ENCODE measurements around the gene MOB3B.
"Not testable (repeated sequence)": the region's sequence is repeated elsewhere in the genome, so short reads cannot be mapped to it uniquely, and the experiment has no call there.

Gene MOB3B

DNA sequence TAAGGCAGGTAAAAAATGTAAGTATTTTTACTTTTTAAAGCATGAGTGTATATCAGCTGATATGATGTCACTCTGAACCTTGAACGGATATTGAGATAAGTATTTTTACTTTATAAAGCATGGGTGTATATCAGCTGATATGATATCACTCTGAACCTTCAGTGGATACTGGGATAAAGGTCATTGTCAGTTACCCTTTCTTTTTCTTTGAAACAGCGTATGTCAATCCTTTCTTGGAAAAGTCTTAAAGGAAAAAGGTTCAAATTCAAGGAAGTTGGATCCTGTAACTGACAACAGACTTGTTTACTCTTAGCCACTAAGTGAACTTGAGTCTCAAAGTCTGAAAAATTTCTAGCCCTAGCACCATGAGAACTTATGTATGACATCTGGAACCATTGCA, 67.2 kb downstream of the MOB3B start:
- Histone ChIP-seq H3K36me3 (ENCODE audit: insufficient read depth, low read length) (no peaks in the 10 kb centered on the region), H3K4me1 (ENCODE audit: insufficient read depth, low read length) (peaks cover 23% of the 10 kb centered on the region), H3K9me3 (ENCODE audit: low read length) (no peaks in the 10 kb centered on the region), H3K9ac (ENCODE audit: low read length) (no peak overlapping the region), H3K27ac (ENCODE audit: low read depth, low read length) (no peak overlapping the region), H3K27me3 (ENCODE audit: control insufficient read depth in 1 of 2, insufficient read depth in 2 of 2, low read length in 2 of 2) (no peaks in the 10 kb centered on the region), H3K4me3 (ENCODE audit: low read depth in 1 of 2, low read length in 2 of 2) (no peak overlapping the region)

DNA sequence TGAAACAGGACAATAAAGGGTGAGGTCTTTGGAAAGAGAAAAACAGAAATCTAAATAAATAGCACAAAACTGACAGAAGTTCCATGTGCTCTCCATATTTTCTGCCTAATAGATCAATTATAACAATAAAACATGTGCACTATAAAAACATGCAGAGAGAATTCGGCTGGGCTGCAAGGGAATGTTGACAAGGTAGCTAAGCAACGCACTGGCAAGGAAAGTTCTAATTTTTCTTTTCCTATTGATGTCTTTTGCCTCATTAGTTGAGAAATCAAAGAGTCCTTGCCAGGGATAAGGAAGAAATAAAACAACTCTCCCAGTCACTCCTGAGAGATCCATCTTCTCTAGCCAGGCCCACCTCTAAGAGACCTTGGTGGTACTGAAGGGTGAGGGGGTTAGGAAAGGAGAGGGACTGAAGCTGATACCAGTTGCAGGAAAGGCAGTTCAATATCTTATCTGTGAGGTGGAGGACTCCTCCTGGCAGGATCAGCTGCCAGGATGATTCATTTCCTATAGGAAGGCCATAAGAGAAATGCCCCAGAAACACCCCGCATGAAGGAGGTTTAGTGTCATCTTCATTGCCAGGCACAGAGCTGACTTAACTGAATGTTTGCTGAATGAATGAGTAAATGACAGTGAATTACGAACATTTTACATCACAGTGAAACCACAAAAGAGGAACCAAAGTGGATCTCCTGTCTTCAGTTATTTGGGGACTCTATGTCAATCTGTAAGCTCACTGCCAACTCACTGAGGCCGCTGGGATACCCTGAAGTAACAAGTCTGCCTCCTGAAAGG, 69.2 kb downstream of the MOB3B start:
- Histone ChIP-seq H3K4me1 (ENCODE audit: insufficient read depth, low read length) (peaks cover 23% of the 10 kb centered on the region), H3K27ac (ENCODE audit: low read depth, low read length) (no peak overlapping the region), H3K36me3 (ENCODE audit: insufficient read depth, low read length) (peaks cover 2% of the 10 kb centered on the region), H3K9me3 (ENCODE audit: low read length) (no peaks in the 10 kb centered on the region), H3K4me3 (ENCODE audit: low read depth in 1 of 2, low read length in 2 of 2) (no peak overlapping the region), H3K27me3 (ENCODE audit: control insufficient read depth in 1 of 2, insufficient read depth in 2 of 2, low read length in 2 of 2) (no peaks in the 10 kb centered on the region), H3K9ac (ENCODE audit: low read length) (no peak overlapping the region)

DNA sequence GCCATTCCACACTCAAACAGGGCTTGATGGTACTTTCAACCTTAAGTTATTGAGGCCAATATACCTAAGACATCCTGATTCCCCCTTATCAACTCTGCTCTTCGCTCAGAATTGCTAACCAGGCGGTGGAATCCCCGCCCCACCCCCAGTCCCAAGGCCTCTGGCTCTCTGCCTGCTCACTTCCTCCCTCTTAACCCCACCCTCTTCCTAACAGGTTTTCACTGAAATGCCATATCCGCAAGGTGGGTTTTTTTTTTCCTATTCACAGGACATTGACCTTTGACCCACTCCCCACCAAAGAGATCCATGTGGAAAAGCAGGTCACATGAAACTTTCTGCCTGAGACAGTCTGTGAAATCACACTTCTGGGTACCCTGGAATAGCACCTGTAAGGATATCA, 72.2 kb downstream of the MOB3B start:
- peaks cover 13% of the 10 kb centered on the region for H3K36me3 ChIP-seq (ENCODE audit: insufficient read depth, low read length)
- no peak overlapping the region for H3K9ac ChIP-seq (ENCODE audit: low read length)
- H3K27ac ChIP-seq (ENCODE audit: low read depth, low read length), result no peak overlapping the region
- no peaks in the 10 kb centered on the region for H3K9me3 ChIP-seq (ENCODE audit: low read length)
- no peak overlapping the region for H3K4me3 ChIP-seq (ENCODE audit: low read depth in 1 of 2, low read length in 2 of 2)
- H3K4me1 ChIP-seq (ENCODE audit: insufficient read depth, low read length), result peaks cover 23% of the 10 kb centered on the region
- H3K27me3 ChIP-seq (ENCODE audit: control insufficient read depth in 1 of 2, insufficient read depth in 2 of 2, low read length in 2 of 2), result no peaks in the 10 kb centered on the region

DNA sequence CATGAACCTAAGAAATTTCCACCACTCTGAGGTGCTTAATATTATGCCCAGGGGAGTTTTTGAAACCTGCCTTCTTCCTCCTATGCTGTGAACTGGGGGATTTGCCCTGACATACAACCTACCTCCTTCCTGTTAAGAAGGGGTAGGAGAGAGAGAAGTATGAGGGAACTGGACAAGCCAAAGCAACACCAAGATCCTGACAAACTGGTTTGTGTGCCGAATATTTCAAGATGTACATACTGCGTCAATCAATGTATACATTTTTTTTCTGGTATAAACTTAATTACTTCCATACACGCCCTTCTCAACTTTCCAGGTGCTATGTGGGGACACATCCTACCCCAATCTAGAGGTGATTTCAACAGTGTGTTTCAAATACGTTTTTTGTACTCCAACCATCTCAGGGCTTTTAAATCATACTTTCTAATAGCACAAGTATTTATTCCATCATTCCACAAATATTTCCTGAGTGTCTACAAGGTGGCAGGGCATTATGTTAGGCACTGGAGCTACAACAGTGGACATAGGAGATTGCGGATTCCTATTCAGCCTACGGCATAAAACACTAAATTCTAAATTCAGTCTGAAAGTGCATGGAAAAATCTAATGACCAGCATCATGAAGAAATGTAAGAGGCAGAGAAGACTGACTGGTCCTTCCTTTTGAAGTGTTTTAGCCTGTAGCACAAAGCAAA, 75.6 kb downstream of the MOB3B start:
- Histone ChIP-seq H3K9me3 (ENCODE audit: low read length) (no peaks in the 10 kb centered on the region), H3K9ac (ENCODE audit: low read length) (no peak overlapping the region), H3K4me1 (ENCODE audit: insufficient read depth, low read length) (peaks cover 16% of the 10 kb centered on the region), H3K4me3 (ENCODE audit: low read depth in 1 of 2, low read length in 2 of 2) (no peak overlapping the region), H3K36me3 (ENCODE audit: insufficient read depth, low read length) (peaks cover 13% of the 10 kb centered on the region), H3K27me3 (ENCODE audit: control insufficient read depth in 1 of 2, insufficient read depth in 2 of 2, low read length in 2 of 2) (no peaks in the 10 kb centered on the region), H3K27ac (ENCODE audit: low read depth, low read length) (no peak overlapping the region)

DNA sequence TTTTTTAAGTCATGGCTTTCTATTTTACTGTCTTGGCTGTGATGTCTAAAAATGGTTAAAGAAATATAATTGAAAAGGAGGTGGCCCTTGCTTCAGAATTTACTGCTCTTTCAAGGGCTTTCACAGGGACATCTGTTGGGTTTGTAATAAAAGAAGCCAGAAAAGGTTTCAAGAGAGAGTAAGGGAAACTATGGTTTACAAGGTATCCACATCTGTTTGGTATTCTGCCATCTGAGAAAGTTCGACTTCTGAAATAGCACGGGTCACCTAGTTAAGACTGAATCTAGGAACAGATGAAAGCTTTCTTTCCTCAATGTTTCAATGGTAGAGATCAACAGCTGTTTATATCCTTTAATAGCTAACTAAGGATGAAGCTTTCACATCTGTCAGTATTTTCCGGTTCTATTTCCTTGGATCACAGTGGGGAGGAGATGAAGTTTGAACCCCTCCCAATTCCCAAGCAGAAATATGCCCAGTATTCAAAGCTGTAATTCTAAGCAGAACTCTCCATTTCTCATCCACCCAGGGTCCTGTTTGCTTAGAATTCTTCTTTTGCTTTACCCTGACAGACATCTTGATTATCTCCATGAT, 78.3 kb downstream of the MOB3B start:
- H3K9me3 ChIP-seq (ENCODE audit: low read length), result no peaks in the 10 kb centered on the region
- H3K36me3 ChIP-seq (ENCODE audit: insufficient read depth, low read length), result peaks cover 13% of the 10 kb centered on the region
- no peaks in the 10 kb centered on the region for H3K27me3 ChIP-seq (ENCODE audit: control insufficient read depth in 1 of 2, insufficient read depth in 2 of 2, low read length in 2 of 2)
- no peak overlapping the region for H3K4me3 ChIP-seq (ENCODE audit: low read depth in 1 of 2, low read length in 2 of 2)
- H3K4me1 ChIP-seq (ENCODE audit: insufficient read depth, low read length), result peaks cover 16% of the 10 kb centered on the region
- H3K9ac ChIP-seq (ENCODE audit: low read length), result no peak overlapping the region
- no peak overlapping the region for H3K27ac ChIP-seq (ENCODE audit: low read depth, low read length)

DNA sequence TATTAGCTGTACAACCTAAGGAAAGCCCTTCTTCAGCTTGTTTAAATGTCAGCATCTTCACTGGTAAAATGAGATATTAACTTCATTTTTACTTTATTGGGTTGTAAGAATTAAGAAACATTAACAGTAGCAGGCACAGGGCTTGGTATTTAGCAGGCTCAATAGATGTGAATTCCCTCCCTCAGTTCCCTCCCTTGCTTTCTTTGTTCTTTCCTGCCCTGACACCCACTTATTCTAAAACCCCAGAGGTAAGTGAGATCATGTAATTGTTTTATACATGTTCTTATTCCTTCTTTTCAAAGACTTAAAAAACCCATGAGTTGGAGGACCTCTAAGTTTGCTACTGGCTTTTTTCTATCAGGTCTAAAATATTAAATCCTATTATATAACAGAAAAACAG, 78.9 kb downstream of the MOB3B start:
- Histone ChIP-seq H3K27me3 (ENCODE audit: control insufficient read depth in 1 of 2, insufficient read depth in 2 of 2, low read length in 2 of 2) (no peaks in the 10 kb centered on the region), H3K36me3 (ENCODE audit: insufficient read depth, low read length) (peaks cover 13% of the 10 kb centered on the region), H3K4me1 (ENCODE audit: insufficient read depth, low read length) (peaks cover 16% of the 10 kb centered on the region), H3K9me3 (ENCODE audit: low read length) (no peaks in the 10 kb centered on the region), H3K27ac (ENCODE audit: low read depth, low read length) (no peak overlapping the region), H3K9ac (ENCODE audit: low read length) (no peak overlapping the region), H3K4me3 (ENCODE audit: low read depth in 1 of 2, low read length in 2 of 2) (no peak overlapping the region)

DNA sequence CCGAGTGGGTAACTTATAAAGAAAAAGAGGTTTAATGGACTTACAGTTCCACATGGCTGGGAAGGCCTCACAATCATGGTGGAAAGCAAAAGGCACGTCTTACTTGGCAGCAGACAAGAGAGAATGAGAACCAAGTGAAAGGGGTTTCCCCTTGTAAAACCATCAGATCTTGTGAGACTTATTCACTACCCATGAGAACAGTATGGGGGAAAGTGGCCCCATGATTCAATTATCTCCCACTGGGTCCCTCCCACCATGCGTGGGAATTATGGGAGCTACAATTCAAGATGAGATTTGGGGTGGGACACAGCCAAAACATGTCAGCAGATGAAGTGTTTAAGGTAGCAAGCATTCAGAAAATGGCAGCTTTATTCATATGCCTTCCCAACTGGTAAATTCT, 81.3 kb downstream of the MOB3B start:
- H3K27me3 ChIP-seq (ENCODE audit: control insufficient read depth in 1 of 2, insufficient read depth in 2 of 2, low read length in 2 of 2); H3K9ac ChIP-seq (ENCODE audit: low read length): not testable (repeated sequence)
- H3K4me1 ChIP-seq (ENCODE audit: insufficient read depth, low read length), result peaks cover 16% of the 10 kb centered on the region

DNA sequence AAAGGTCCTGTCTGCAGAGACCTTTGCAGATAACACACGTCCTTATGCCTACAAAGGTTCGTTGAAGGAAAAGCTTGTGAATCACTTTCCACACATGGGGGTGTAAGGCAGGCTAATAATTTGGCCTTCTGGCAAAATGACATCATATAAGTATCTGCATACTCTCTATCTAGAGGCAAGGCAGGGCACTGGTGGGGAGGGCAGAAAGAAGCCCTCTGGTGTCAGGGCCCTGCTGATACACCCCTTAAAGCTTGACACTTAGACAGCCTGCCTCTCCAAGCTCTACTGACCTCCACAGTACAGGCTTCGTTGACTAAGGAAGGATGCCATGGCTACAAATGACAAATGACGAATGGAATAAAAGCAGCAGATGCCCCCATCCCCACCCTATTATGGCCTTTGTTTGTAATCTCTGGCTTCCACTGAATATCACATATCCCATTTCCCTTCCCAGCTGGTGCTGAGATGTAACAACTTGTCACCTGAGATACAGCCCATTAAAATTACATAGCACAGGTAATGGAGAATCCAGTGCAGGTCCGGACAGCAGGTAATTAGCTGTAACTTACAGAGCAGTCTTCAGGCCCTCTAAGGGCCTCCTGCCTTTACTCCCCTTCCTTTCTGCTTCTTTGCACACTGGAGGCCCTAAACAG, 82.5 kb downstream of the MOB3B start:
- H3K36me3 ChIP-seq (ENCODE audit: insufficient read depth, low read length), result no peaks in the 10 kb centered on the region
- H3K27me3 ChIP-seq (ENCODE audit: control insufficient read depth in 1 of 2, insufficient read depth in 2 of 2, low read length in 2 of 2), result no peaks in the 10 kb centered on the region
- no peaks in the 10 kb centered on the region for H3K9me3 ChIP-seq (ENCODE audit: low read length)
- H3K27ac ChIP-seq (ENCODE audit: low read depth, low read length), result no peak overlapping the region
- H3K4me1 ChIP-seq (ENCODE audit: insufficient read depth, low read length), result peaks cover 16% of the 10 kb centered on the region
- no peak overlapping the region for H3K9ac ChIP-seq (ENCODE audit: low read length)
- H3K4me3 ChIP-seq (ENCODE audit: low read depth in 1 of 2, low read length in 2 of 2), result no peak overlapping the region

More for the DNA sequence above, 81.3 kb downstream of the MOB3B start:
- not testable (repeated sequence) for H3K27ac ChIP-seq (ENCODE audit: low read depth, low read length); H3K9me3 ChIP-seq (ENCODE audit: low read length); H3K4me3 ChIP-seq (ENCODE audit: low read depth in 1 of 2, low read length in 2 of 2); H3K36me3 ChIP-seq (ENCODE audit: insufficient read depth, low read length)

DNA sequence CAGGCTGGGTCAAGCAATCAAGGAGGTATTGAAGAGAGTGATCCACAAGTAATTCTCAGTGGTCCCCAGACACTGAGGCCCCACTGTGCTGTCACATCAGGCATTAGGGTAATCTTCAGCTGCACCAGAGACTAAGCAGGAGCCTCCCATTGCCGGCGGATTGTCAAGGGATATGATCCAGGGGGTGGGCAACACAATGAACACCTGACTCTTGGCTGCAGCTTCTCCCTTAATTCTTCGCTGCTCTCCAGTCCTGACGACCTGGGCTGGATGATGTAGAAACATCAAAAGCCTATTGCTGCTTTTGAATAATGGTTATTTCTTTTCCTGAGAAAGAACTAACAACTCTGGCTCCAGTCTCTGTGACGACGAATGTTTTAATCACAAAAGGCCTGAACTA, 83.9 kb downstream of the MOB3B start:
- H3K4me3 ChIP-seq (ENCODE audit: low read depth in 1 of 2, low read length in 2 of 2), result no peak overlapping the region
- peaks cover 3% of the 10 kb centered on the region for H3K4me1 ChIP-seq (ENCODE audit: insufficient read depth, low read length)
- H3K27me3 ChIP-seq (ENCODE audit: control insufficient read depth in 1 of 2, insufficient read depth in 2 of 2, low read length in 2 of 2), result no peaks in the 10 kb centered on the region
- H3K9me3 ChIP-seq (ENCODE audit: low read length), result no peaks in the 10 kb centered on the region
- H3K9ac ChIP-seq (ENCODE audit: low read length), result no peak overlapping the region
- H3K27ac ChIP-seq (ENCODE audit: low read depth, low read length), result no peak overlapping the region
- no peaks in the 10 kb centered on the region for H3K36me3 ChIP-seq (ENCODE audit: insufficient read depth, low read length)

DNA sequence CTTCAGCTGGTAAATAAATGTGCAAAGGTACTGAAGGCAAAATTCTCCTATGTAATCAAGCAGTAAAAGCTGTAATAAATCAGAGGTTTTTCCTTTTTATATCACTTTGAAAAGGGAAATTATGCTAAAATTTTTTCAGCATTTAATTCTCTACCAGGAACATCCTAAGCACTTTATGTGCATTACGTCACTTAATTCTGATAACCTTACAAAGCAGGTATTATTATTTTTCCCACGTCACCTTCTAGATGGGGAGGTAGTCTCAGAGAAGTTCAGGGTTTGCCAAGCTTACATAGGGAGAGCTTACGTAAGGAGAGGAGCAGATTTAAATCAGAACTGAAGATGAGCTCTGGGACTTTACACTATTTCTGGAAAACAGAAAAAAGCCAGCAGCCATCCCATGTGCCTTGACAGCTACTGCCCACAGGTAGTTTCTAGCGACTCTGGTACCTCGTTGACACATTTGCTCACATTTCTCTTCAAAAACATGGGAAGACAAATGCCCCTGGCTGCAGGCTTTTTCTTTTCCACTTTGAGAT, 84.5 kb downstream of the MOB3B start:
- no peaks in the 10 kb centered on the region for H3K36me3 ChIP-seq (ENCODE audit: insufficient read depth, low read length)
- H3K4me1 ChIP-seq (ENCODE audit: insufficient read depth, low read length), result no peaks in the 10 kb centered on the region
- H3K27me3 ChIP-seq (ENCODE audit: control insufficient read depth in 1 of 2, insufficient read depth in 2 of 2, low read length in 2 of 2), result no peaks in the 10 kb centered on the region
- H3K27ac ChIP-seq (ENCODE audit: low read depth, low read length), result no peak overlapping the region
- H3K4me3 ChIP-seq (ENCODE audit: low read depth in 1 of 2, low read length in 2 of 2), result no peak overlapping the region
- no peak overlapping the region for H3K9ac ChIP-seq (ENCODE audit: low read length)
- H3K9me3 ChIP-seq (ENCODE audit: low read length), result no peaks in the 10 kb centered on the region

DNA sequence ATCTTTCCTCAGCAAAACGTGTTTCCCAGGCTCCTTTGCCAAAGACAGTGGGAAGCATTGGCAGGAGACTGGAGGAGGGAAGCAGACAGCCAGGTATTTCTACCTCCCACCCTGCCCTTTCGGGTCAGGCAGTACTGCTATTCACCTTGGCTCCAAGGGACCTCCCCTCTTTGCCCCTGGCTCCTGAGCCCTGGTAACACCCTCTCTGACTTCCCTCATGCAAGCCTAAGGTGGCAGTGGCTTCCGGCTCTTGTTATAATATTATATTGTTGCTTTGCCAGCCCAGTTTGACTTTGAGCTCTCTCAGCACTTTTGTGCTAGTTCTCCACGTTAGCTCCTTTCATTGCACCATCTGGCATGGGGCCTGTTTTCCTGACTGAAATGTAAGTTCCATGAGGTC, 87.2 kb downstream of the MOB3B start:
- Histone ChIP-seq H3K27me3 (ENCODE audit: control insufficient read depth in 1 of 2, insufficient read depth in 2 of 2, low read length in 2 of 2) (no peaks in the 10 kb centered on the region), H3K27ac (ENCODE audit: low read depth, low read length) (no peak overlapping the region), H3K9me3 (ENCODE audit: low read length) (no peaks in the 10 kb centered on the region), H3K9ac (ENCODE audit: low read length) (no peak overlapping the region), H3K36me3 (ENCODE audit: insufficient read depth, low read length) (peaks cover 5% of the 10 kb centered on the region), H3K4me3 (ENCODE audit: low read depth in 1 of 2, low read length in 2 of 2) (no peak overlapping the region), H3K4me1 (ENCODE audit: insufficient read depth, low read length) (peaks cover 6% of the 10 kb centered on the region)

Data from muscle layer of colon (tissue), 2 donors.